ENCODE measurements around the gene TCAF1.

DNA sequence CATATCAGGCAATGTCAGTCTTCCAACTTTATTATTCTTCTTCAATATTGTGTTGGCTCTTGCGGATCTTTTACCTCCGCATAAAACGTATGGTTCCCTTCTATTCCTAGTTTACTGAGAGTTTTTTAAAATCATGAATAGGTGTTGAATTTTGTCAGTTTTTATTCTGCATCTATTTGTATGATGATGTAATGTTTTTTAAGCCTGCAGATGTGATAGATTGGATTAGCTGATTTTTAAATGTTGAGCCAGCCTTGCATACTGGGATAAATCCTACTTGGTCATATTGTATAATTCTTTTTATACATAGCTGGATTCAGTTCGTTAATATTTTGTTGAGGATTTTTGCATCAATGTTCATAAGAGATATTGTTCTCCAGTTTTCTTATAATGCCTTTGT lies 43.4 kb upstream of the TCAF1 start:
- TF ChIP-seq, protein P1, sequence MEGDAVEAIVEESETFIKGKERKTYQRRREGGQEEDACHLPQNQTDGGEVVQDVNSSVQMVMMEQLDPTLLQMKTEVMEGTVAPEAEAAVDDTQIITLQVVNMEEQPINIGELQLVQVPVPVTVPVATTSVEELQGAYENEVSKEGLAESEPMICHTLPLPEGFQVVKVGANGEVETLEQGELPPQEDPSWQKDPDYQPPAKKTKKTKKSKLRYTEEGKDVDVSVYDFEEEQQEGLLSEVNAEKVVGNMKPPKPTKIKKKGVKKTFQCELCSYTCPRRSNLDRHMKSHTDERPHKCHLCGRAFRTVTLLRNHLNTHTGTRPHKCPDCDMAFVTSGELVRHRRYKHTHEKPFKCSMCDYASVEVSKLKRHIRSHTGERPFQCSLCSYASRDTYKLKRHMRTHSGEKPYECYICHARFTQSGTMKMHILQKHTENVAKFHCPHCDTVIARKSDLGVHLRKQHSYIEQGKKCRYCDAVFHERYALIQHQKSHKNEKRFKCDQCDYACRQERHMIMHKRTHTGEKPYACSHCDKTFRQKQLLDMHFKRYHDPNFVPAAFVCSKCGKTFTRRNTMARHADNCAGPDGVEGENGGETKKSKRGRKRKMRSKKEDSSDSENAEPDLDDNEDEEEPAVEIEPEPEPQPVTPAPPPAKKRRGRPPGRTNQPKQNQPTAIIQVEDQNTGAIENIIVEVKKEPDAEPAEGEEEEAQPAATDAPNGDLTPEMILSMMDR (IDR thresholded peaks at IDR 0.05; ENCODE audit: borderline replicate concordance, extremely low read depth, low read length, poor library complexity, severe bottlenecking) = no peak
- TF ChIP-seq EZH2 (IDR thresholded peaks at IDR 0.05; ENCODE audit: borderline replicate concordance, low read depth, low read length, severe bottlenecking) = no peak
